HepG2 (cell line): Measurements from ENCODE around the gene SCMH1. TPM values are rescaled to one million over a fixed set of nuclear protein-coding genes. Genes with fewer than 3 reads are reported as not detected.

ENCODE experiments used
- ATAC-seq: fragments of 200-7000 bp; cut with Tn5 transposase; 3 replicates; pipeline ENCODE4 v1.9.1; 2020; ENCODE audit warnings: mild to moderate bottlenecking, moderate library complexity
- BruUV-seq: library from RNA; stranded (reverse); fragments of 400-500 nt; replicated peaks from 2 replicates; lab custom pipeline; 2021; lab: Mats Ljungman, UMichigan
- CTCF ChIA-PET: fragments of 300-600 bp; formaldehyde crosslinking; extraction: SDS; loops from one replicate; lab custom pipeline; 2021; ENCODE audit warnings: low total read pairs, inconsistent platforms, low intra/inter-chr PET ratio; lab: Yijun Ruan, JAX
- POLR2A ChIA-PET: fragments of 350-600 bp; sonication (Branson Sonifier 250); formaldehyde crosslinking; loops from one replicate; lab custom pipeline; 2020; ENCODE audit warnings: antibody characterized with exemption, inconsistent platforms; lab: Yijun Ruan, JAX
- DNase-seq: peaks from one replicate; pipeline ENCODE4 v3.0.0-alpha.2; 2015; ENCODE audit warnings: low spot score
- FAIRE-seq: peaks from 3 replicates; lab custom pipeline; 2011; peaks lifted over from hg19 to GRCh38; lab: Jason Lieb, UNC
- H2AFZ ChIP-seq: one replicate; pipeline ENCODE4 v1.6.1; 2011; ENCODE audit warnings: low read length, inconsistent platforms
- H3K27ac ChIP-seq: fragments of 300-600 bp; 3 replicates; pipeline ENCODE4 v1.8.0; 2011; ENCODE audit warnings: mixed run types, mild to moderate bottlenecking, mixed read lengths, low read length, inconsistent platforms; ENCODE audit not compliant: insufficient read depth; ENCODE audit errors: extremely low read length
- H3K27me3 ChIP-seq, 2 experiments: fragments of 200-600 bp in 1 of 2; 2 replicates in 1 of 2; 3 replicates in 1 of 2; pipeline versions ENCODE4 v1.6.0 to v1.8.0; 2011; ENCODE audit warnings: low read length in 2 of 2, mild to moderate bottlenecking in 2 of 2, moderate library complexity in 2 of 2, inconsistent platforms in 1 of 2; ENCODE audit not compliant: insufficient read depth in 2 of 2, control insufficient read depth in 1 of 2
- H3K36me3 ChIP-seq, 2 experiments: fragments of 200-600 bp in 1 of 2; replicated peaks in 1 of 2; 2 replicates in 1 of 2; 3 replicates in 1 of 2; pipeline versions ENCODE4 v1.5.1 to v1.8.0; 2011; ENCODE audit warnings: low read length in 2 of 2, inconsistent platforms in 1 of 2; ENCODE audit not compliant: insufficient read depth in 2 of 2, control insufficient read depth in 1 of 2
- H3K4me1 ChIP-seq: 2 replicates; pipeline ENCODE4 v1.5.1; 2012; ENCODE audit warnings: low read length, inconsistent platforms; ENCODE audit not compliant: insufficient read depth
- H3K4me2 ChIP-seq: 2 replicates; pipeline ENCODE4 v1.6.0; 2011; ENCODE audit warnings: low read depth, low read length, inconsistent platforms
- H3K4me3 ChIP-seq, 3 experiments: fragments of 200-600 bp in 1 of 3; sonication (generic), shearing (Covaris generic) in 1 of 3; replicated peaks in 1 of 3; 2 replicates each; pipeline ENCODE4 v1.5.1; 2011 to 2016; ENCODE audit warnings: low read length in 3 of 3, inconsistent platforms in 2 of 3, low read depth in 2 of 3, mild to moderate bottlenecking in 2 of 3, control low read depth in 1 of 3, mixed read lengths in 1 of 3; ENCODE audit not compliant: insufficient read depth in 1 of 3
- H3K79me2 ChIP-seq: one replicate; pipeline ENCODE4 v1.6.1; 2011; ENCODE audit warnings: low read length, inconsistent platforms; ENCODE audit not compliant: insufficient read depth
- H3K9ac ChIP-seq: 2 replicates; pipeline ENCODE4 v1.6.0; 2011; ENCODE audit warnings: mild to moderate bottlenecking, low read depth, low read length, inconsistent platforms; ENCODE audit not compliant: insufficient read depth
- H3K9me3 ChIP-seq: 2 replicates; pipeline ENCODE4 v1.5.1; 2012; ENCODE audit warnings: mild to moderate bottlenecking, low read length
- H4K20me1 ChIP-seq: 2 replicates; pipeline ENCODE4 v1.6.0; 2011; ENCODE audit warnings: inconsistent platforms, mild to moderate bottlenecking, low read length, moderate library complexity; ENCODE audit not compliant: insufficient read depth
- AHR ChIP-seq: IDR thresholded peaks from 2 replicates; pipeline ENCODE4 v1.6.1; 2018; ENCODE audit warnings: missing genetic modification reagents, missing compliant biosample characterization
- ARNTL ChIP-seq: sonication (generic); formaldehyde crosslinking; IDR thresholded peaks from 2 replicates; pipeline ENCODE4 v1.4.0; 2020; ENCODE audit warnings: mild to moderate bottlenecking, missing genetic modification reagents
- CENPT ChIP-seq: sonication (generic); formaldehyde crosslinking; IDR thresholded peaks from 2 replicates; pipeline ENCODE4 v1.8.0; 2022; ENCODE audit warnings: low read depth, mild to moderate bottlenecking, moderate library complexity, missing genetic modification reagents
- CENPX ChIP-seq: sonication (generic); formaldehyde crosslinking; IDR thresholded peaks from 2 replicates; pipeline ENCODE4 v1.9.0; 2021; ENCODE audit warnings: mild to moderate bottlenecking, missing genetic modification reagents, moderate library complexity
- FIP1L1 ChIP-seq: fragments of 200-400 bp; formaldehyde crosslinking; IDR thresholded peaks from 2 replicates; pipeline ENCODE4 v1.6.1; 2018; ENCODE audit warnings: low read depth, mild to moderate bottlenecking, low read length, moderate library complexity, borderline replicate concordance; ENCODE audit not compliant: insufficient read depth
- GPN1 ChIP-seq: sonication (generic); formaldehyde crosslinking; IDR thresholded peaks from 2 replicates; pipeline ENCODE4 v1.5.1; 2020; ENCODE audit warnings: missing genetic modification reagents, borderline replicate concordance
- HNF4G ChIP-seq, 2 experiments: sonication (generic) in 1 of 2; formaldehyde crosslinking in 1 of 2; IDR thresholded peaks; 2 replicates each; pipeline versions ENCODE4 v1.4.0 to v1.6.1; 2011 to 2020; ENCODE audit warnings: borderline replicate concordance in 2 of 2, low read depth in 2 of 2, mild to moderate bottlenecking in 2 of 2, low read length in 1 of 2, missing genetic modification reagents in 1 of 2, moderate library complexity in 1 of 2
- IKZF1 ChIP-seq: fragments of 450-650 bp; IDR thresholded peaks from 2 replicates; pipeline ENCODE4 v1.7.1; 2016
- MXI1 ChIP-seq: IDR thresholded peaks from 3 replicates; pipeline ENCODE4 v1.6.1; 2012; ENCODE audit warnings: low read depth, low read length, inconsistent platforms, borderline replicate concordance
- PHB2 ChIP-seq: fragments of 450-650 bp; IDR thresholded peaks from 2 replicates; pipeline ENCODE4 v1.6.1; 2018; ENCODE audit not compliant: partially characterized antibody
- RFX1 ChIP-seq: fragments of 450-650 bp; IDR thresholded peaks from 2 replicates; pipeline ENCODE4 v1.6.1; 2017
- SMAD9 ChIP-seq: sonication (generic); formaldehyde crosslinking; IDR thresholded peaks from 2 replicates; pipeline ENCODE4 v1.5.1; 2020; ENCODE audit warnings: mild to moderate bottlenecking, missing genetic modification reagents
- SYNCRIP ChIP-seq: fragments of 200-400 bp; formaldehyde crosslinking; IDR thresholded peaks from 2 replicates; pipeline ENCODE4 v1.6.1; 2018; ENCODE audit warnings: mild to moderate bottlenecking, low read depth, low read length; ENCODE audit not compliant: insufficient read depth
- TEF ChIP-seq: sonication (generic); formaldehyde crosslinking; IDR thresholded peaks from 2 replicates; pipeline ENCODE4 v1.5.0; 2020; ENCODE audit warnings: missing genetic modification reagents
- ZC3H4 ChIP-seq: sonication (generic); formaldehyde crosslinking; IDR thresholded peaks from 2 replicates; pipeline ENCODE4 v1.4.0; 2020; ENCODE audit warnings: missing genetic modification reagents, borderline replicate concordance
- ZKSCAN8 ChIP-seq: IDR thresholded peaks from 2 replicates; pipeline ENCODE4 v1.6.1; 2016; ENCODE audit warnings: borderline replicate concordance, missing genetic modification reagents, missing compliant biosample characterization
- ZNF280B ChIP-seq: sonication (generic); formaldehyde crosslinking; IDR thresholded peaks from 2 replicates; pipeline ENCODE4 v1.5.0; 2020; ENCODE audit warnings: missing genetic modification reagents, mild to moderate bottlenecking, borderline replicate concordance
- ZNF501 ChIP-seq: sonication (generic); formaldehyde crosslinking; IDR thresholded peaks from 2 replicates; pipeline ENCODE4 v1.5.1; 2020; ENCODE audit warnings: mild to moderate bottlenecking, moderate library complexity, missing genetic modification reagents
- ZNF510 ChIP-seq: sonication (generic); formaldehyde crosslinking; IDR thresholded peaks from 2 replicates; pipeline ENCODE4 v1.4.0; 2020; ENCODE audit warnings: low read depth, mild to moderate bottlenecking, missing genetic modification reagents
- ZNF761 ChIP-seq: sonication (generic); formaldehyde crosslinking; conservative IDR thresholded peaks from 2 replicates; pipeline ENCODE4 v1.4.0; 2020; ENCODE audit warnings: mild to moderate bottlenecking, missing genetic modification reagents
- WGBS: methylation state at CpG from one replicate; pipeline ENCODE4 v1.1.6; 2017; ENCODE audit warnings: low lambda C conversion rate; 5-methylcytosine and 5-hydroxymethylcytosine counted together
- in situ Hi-C: cut with HindIII; loops from 2 replicates; pipeline ENCODE4 v1.10.0; 2017; ENCODE audit warnings: low pct_unique_long_range_greater_than_20kb; ENCODE audit not compliant: extremely low pct_ligation_motif_present
- intact Hi-C: fragments of 100-400 bp; cut with micrococcal nuclease; formaldehyde crosslinking; loops from one replicate; pipeline ENCODE4 v1.10.0; 2022; ENCODE audit not compliant: unreplicated experiment
- polyA plus RNA-seq, 8 experiments: library from polyadenylated mRNA; depleted of rRNA in 3 of 8; stranded (reverse) in 7 of 8; unstranded in 1 of 8; fragments of >200 nt; fragmentation: Illumina TruSeq in 4 of 8; extraction: Trizol in 4 of 8; gene quantifications; 2 replicates each; pipeline versions ENCODE4 v1.2.1 to v1.2.3, GENCODE V29; 2011 to 2016; ENCODE audit warnings: low read depth in 4 of 8, missing spikeins in 1 of 8, mixed read lengths in 1 of 8; ENCODE audit not compliant: insufficient read depth in 1 of 8
- total RNA-seq, 5 experiments: library from RNA; depleted of rRNA; stranded (reverse); fragments of >200 nt; fragmentation: Illumina TruSeq; extraction: Trizol; gene quantifications; 2 replicates each; pipeline ENCODE4 v1.2.3, GENCODE V29; 2016; ENCODE audit warnings: low read depth in 1 of 5

The SCMH1 gene
- total and polyA plus RNA-seq, 2 of the 13 experiments (the other 11 are each of a cell fraction or from before 2014, with no cell fraction given): 41.8 to 52.6 TPM

- Histone ChIP-seq H3K4me2 (no peak overlapping the region), H3K9ac (no peak overlapping the region), H3K4me1 (peaks cover 89% of the 10 kb centered on the region), H3K27me3 (no peaks in the 10 kb centered on the region), H3K9me3 (no peaks in the 10 kb centered on the region), H2AFZ (no peak overlapping the region), H3K36me3 (peaks cover 15 to 52% of the 10 kb centered on the region in 2 experiments), H3K79me2 (peaks cover 37% of the 10 kb centered on the region), H3K4me3 (no peak overlapping the region), H4K20me1 (no peaks in the 10 kb centered on the region), H3K27ac (no peak overlapping the region)
- 100% methylated on average over 2 of the region's 2 CpGs for WGBS
- CTCF ChIA-PET: no interaction called here
- no peak for ATAC-seq
- in situ Hi-C loops (no loop called here), intact Hi-C loops (no loop called here)
- no TSS peak for BruUV-seq
- FAIRE-seq: no peak
- TF ChIP-seq SYNCRIP (no peak), FIP1L1 (no peak), ZNF761 (CRISPR knock-in tag) (no peak), ARNTL (CRISPR knock-in tag) (no peak), ZNF510 (no peak), MXI1 (no peak), ZNF501 (no peak), RFX1 (no peak), GPN1 (CRISPR knock-in tag) (no peak), IKZF1 (no peak), SMAD9 (CRISPR knock-in tag) (no peak), ZC3H4 (CRISPR knock-in tag) (no peak), CENPX (CRISPR knock-in tag) (no peak), PHB2 (no peak), AHR (CRISPR knock-in tag) (no peak), HNF4G (IDR thresholded peaks at IDR 0.05; ENCODE audit: borderline replicate concordance, low read depth, low read length) (no peak), HNF4G (CRISPR knock-in tag; IDR thresholded peaks at IDR 0.05; ENCODE audit: borderline replicate concordance, low read depth) (no peak), CENPT (no peak), TEF (no peak), ZNF280B (CRISPR knock-in tag) (no peak), ZKSCAN8 (no peak)
- no peak for DNase-seq
- POLR2A ChIA-PET: no interaction called here
Observed at GRCh38 chr1:40984066-40984465, 258.0 kb downstream of the SCMH1 start.
